CD14-positive monocyte (primary cell): ENCODE measurements around the gene ME3. TPM values are rescaled to one million over a fixed set of nuclear protein-coding genes. Genes with fewer than 3 reads are reported as not detected.

ENCODE experiments used
- DNase-seq, 3 donors: peaks; one replicate each; pipeline ENCODE4 v3.0.0-alpha.2; 2011 to 2022
- H2AFZ ChIP-seq: 2 replicates; pipeline ENCODE4 v1.6.0; 2012; ENCODE audit warnings: mild to moderate bottlenecking, low read depth, low read length, inconsistent platforms; ENCODE audit not compliant: insufficient read depth, poor library complexity, severe bottlenecking
- H3K27ac ChIP-seq, 2 donors: 1 replicate in 1 of 2; 2 replicates in 1 of 2; pipeline ENCODE4 v1.5.1; 2012 to 2013; ENCODE audit warnings: low read length in 2 of 2, control low read depth in 1 of 2, inconsistent platforms in 1 of 2, low read depth in 1 of 2, mild to moderate bottlenecking in 1 of 2
- H3K27me3 ChIP-seq, 2 donors: one replicate each; pipeline versions ENCODE4 v1.6.0 to v1.6.1; 2011 to 2013; ENCODE audit warnings: low read length in 2 of 2; ENCODE audit not compliant: control insufficient read depth in 2 of 2, insufficient read depth in 2 of 2
- H3K36me3 ChIP-seq, 2 donors: replicated peaks in 1 of 2; 1 replicate in 1 of 2; 2 replicates in 1 of 2; pipeline versions ENCODE4 v1.5.1 to v1.6.1; 2012 to 2013; ENCODE audit warnings: low read length in 2 of 2, control low read depth in 1 of 2, inconsistent platforms in 1 of 2, mild to moderate bottlenecking in 1 of 2; ENCODE audit not compliant: insufficient read depth in 2 of 2, control insufficient read depth in 1 of 2
- H3K4me1 ChIP-seq, 2 donors: 1 replicate in 1 of 2; 2 replicates in 1 of 2; pipeline versions ENCODE4 v1.5.1 to v1.6.1; 2012 to 2013; ENCODE audit warnings: low read length in 2 of 2, control low read depth in 1 of 2, inconsistent platforms in 1 of 2, mild to moderate bottlenecking in 1 of 2, moderate library complexity in 1 of 2; ENCODE audit not compliant: insufficient read depth in 2 of 2, control insufficient read depth in 1 of 2
- H3K4me2 ChIP-seq: replicated peaks from 2 replicates; pipeline ENCODE3; 2012; ENCODE audit warnings: low read length, moderate library complexity, mild to moderate bottlenecking; ENCODE audit not compliant: poor library complexity, severe bottlenecking; ENCODE audit errors: extremely low read depth
- H3K4me3 ChIP-seq, 3 experiments: fragments of 200-600 bp in 1 of 3; sonication (generic) in 1 of 3; replicated peaks in 1 of 3; 1 replicate in 2 of 3; 2 replicates in 1 of 3; pipeline ENCODE4 v1.5.1; 2011 to 2013; ENCODE audit warnings: low read length in 3 of 3, mild to moderate bottlenecking in 3 of 3, control low read depth in 2 of 3, low read depth in 2 of 3, inconsistent platforms in 1 of 3, moderate library complexity in 1 of 3
- H3K79me2 ChIP-seq: 2 replicates; pipeline ENCODE4 v1.6.0; 2012; ENCODE audit warnings: mild to moderate bottlenecking, control low read depth, inconsistent platforms, low read length, moderate library complexity; ENCODE audit not compliant: insufficient read depth
- H3K9ac ChIP-seq: 2 replicates; pipeline ENCODE4 v1.6.0; 2017; ENCODE audit warnings: low read length, mild to moderate bottlenecking; ENCODE audit not compliant: insufficient read depth, poor library complexity, severe bottlenecking
- H3K9me3 ChIP-seq, 2 donors: replicated peaks in 1 of 2; 1 replicate in 1 of 2; 2 replicates in 1 of 2; pipeline versions ENCODE4 v1.5.1 to v1.6.1; 2012 to 2013; ENCODE audit warnings: low read length in 2 of 2, control low read depth in 1 of 2; ENCODE audit not compliant: control insufficient read depth in 1 of 2, insufficient read depth in 1 of 2
- H4K20me1 ChIP-seq: 2 replicates; pipeline ENCODE4 v1.6.0; 2012; ENCODE audit warnings: mild to moderate bottlenecking, low read length, control low read depth, moderate library complexity; ENCODE audit not compliant: insufficient read depth
- H3K27ac Mint-ChIP-seq, 7 donors: one replicate each; pipeline ENCODE4 v1.8.0; 2020; ENCODE audit warnings: mild to moderate bottlenecking in 7 of 7, mixed read lengths in 7 of 7, moderate library complexity in 6 of 7, inconsistent platforms in 2 of 7
- H3K27me3 Mint-ChIP-seq, 3 donors: one replicate each; pipeline ENCODE4 v1.8.0; 2021 to 2022; ENCODE audit warnings: low read depth in 3 of 3, mild to moderate bottlenecking in 3 of 3, mixed read lengths in 3 of 3, moderate library complexity in 3 of 3, inconsistent platforms in 1 of 3
- H3K36me3 Mint-ChIP-seq, 2 donors: one replicate each; pipeline ENCODE4 v1.8.0; 2020; ENCODE audit warnings: mixed read lengths in 2 of 2, inconsistent platforms in 1 of 2, mild to moderate bottlenecking in 1 of 2
- H3K4me1 Mint-ChIP-seq: one replicate; pipeline ENCODE4 v1.8.0; 2020; ENCODE audit warnings: mild to moderate bottlenecking, mixed read lengths
- H3K4me3 Mint-ChIP-seq, 2 donors: one replicate each; pipeline ENCODE4 v1.8.0; 2020; ENCODE audit warnings: mild to moderate bottlenecking in 2 of 2, mixed read lengths in 2 of 2, moderate library complexity in 1 of 2
- H3K9me3 Mint-ChIP-seq, 7 donors: one replicate each; pipeline ENCODE4 v1.8.0; 2020 to 2022; ENCODE audit warnings: mixed read lengths in 7 of 7, mild to moderate bottlenecking in 6 of 7, moderate library complexity in 6 of 7, inconsistent platforms in 2 of 7
- WGBS: methylation state at CpG from one replicate; pipeline ENCODE4 v1.1.5; 2013; ENCODE audit warnings: missing lambda C conversion rate; ENCODE audit not compliant: insufficient coverage; 5-methylcytosine and 5-hydroxymethylcytosine counted together
- intact Hi-C, 2 donors: fragments of 100-400 bp; cut with micrococcal nuclease; formaldehyde crosslinking; loops; one replicate each; pipeline versions ENCODE4 v1.15.0 to v1.15.1; 2023
- polyA plus RNA-seq, 3 donors: library from polyadenylated mRNA; depleted of rRNA in 1 of 3; unstranded in 2 of 3; stranded (reverse) in 1 of 3; fragments of 300-500 nt in 2 of 3; fragments of >200 nt in 1 of 3; fragmentation: Illumina TruSeq in 2 of 3; gene quantifications; 1 replicate in 2 of 3; 2 replicates in 1 of 3; pipeline ENCODE4 v1.2.3, GENCODE V29; 2012 to 2021
- TF ChIP-seq, protein P1 (sequence below): fragments of 200-600 bp; IDR thresholded peaks from one replicate; pipeline ENCODE4 v1.8.0; 2022; ENCODE audit warnings: antibody characterized with exemption, mild to moderate bottlenecking

Gene ME3
- polyA plus RNA-seq, 3 donors, result 0.31 to 3.0 (median 0.42) TPM

DNA sequence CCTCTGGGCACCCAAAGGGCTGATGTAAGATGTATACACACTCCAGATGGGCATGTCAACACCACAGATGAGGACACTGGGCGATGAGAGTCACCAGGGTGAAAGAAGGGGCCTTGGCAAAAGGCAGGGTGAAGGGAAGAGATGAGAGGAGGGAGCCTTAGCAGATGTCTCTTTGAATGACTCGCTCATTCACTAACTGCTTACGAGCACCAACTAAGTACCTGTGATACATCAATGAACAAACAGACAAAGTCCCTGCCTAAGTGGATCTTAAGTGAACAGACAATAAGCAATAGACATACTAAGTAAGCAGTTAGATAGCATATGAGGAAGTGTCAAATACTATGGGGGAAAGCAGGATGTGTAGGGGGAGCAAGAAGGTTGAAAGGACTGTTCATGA lies 7.5 kb downstream of the ME3 start:
- H3K9me3 ChIP-seq, result no peaks in the 10 kb centered on the region
- H4K20me1 ChIP-seq, result no peaks in the 10 kb centered on the region
- DNase-seq, result no peak
- no peak overlapping the region for H3K4me3 ChIP-seq
- intact Hi-C loops, result no loop called here
- H3K9me3 Mint-ChIP-seq, result no peaks in the 10 kb centered on the region
- no peak overlapping the region for H2AFZ ChIP-seq
- WGBS, result no CpG with 5 or more reads among the region's 3 CpGs
- no peaks in the 10 kb centered on the region for H3K36me3 Mint-ChIP-seq
- peak overlapping the region in 1 of 7 donors; percentile 53 for H3K27ac Mint-ChIP-seq
- TF ChIP-seq, protein P1, sequence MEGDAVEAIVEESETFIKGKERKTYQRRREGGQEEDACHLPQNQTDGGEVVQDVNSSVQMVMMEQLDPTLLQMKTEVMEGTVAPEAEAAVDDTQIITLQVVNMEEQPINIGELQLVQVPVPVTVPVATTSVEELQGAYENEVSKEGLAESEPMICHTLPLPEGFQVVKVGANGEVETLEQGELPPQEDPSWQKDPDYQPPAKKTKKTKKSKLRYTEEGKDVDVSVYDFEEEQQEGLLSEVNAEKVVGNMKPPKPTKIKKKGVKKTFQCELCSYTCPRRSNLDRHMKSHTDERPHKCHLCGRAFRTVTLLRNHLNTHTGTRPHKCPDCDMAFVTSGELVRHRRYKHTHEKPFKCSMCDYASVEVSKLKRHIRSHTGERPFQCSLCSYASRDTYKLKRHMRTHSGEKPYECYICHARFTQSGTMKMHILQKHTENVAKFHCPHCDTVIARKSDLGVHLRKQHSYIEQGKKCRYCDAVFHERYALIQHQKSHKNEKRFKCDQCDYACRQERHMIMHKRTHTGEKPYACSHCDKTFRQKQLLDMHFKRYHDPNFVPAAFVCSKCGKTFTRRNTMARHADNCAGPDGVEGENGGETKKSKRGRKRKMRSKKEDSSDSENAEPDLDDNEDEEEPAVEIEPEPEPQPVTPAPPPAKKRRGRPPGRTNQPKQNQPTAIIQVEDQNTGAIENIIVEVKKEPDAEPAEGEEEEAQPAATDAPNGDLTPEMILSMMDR, result no peak
- no peak overlapping the region for H3K4me2 ChIP-seq
- no peak overlapping the region for H3K27ac ChIP-seq
- H3K9ac ChIP-seq, result no peak overlapping the region
- no peak overlapping the region for H3K4me3 Mint-ChIP-seq
- no peaks in the 10 kb centered on the region for H3K36me3 ChIP-seq
- H3K4me1 ChIP-seq, result no peaks in the 10 kb centered on the region
- H3K27me3 ChIP-seq, result no peaks in the 10 kb centered on the region
- peaks cover 0 to 4% (median 1%) of the 10 kb centered on the region in 3 donors for H3K27me3 Mint-ChIP-seq
- no peaks in the 10 kb centered on the region for H3K79me2 ChIP-seq
- peaks cover under 1% of the 10 kb centered on the region for H3K4me1 Mint-ChIP-seq

DNA sequence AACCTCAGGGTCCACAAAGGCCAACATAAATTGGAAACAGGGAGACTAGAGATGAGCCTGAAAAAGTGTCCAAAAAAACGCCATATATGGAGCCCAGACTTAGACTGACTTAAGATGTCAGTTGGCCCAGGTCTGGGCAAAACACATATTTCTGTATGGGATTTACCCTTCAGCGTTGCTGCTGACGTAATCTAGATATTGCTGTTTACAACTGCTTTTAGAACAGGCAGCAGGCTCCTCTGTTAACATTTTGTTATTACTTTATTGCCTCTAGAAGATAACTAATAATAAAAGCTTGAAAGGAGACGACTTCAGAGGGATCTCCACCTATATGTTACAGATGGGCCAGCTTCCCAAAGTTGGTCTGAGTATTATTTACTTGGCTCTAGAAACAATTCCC lies 8.7 kb downstream of the ME3 start:
- intact Hi-C loops, result no loop called here
- Histone ChIP-seq H3K27ac (no peak overlapping the region), H3K4me1 (no peaks in the 10 kb centered on the region), H3K4me2 (no peak overlapping the region), H4K20me1 (no peaks in the 10 kb centered on the region), H3K36me3 (no peaks in the 10 kb centered on the region), H2AFZ (no peak overlapping the region), H3K79me2 (no peaks in the 10 kb centered on the region), H3K9me3 (no peaks in the 10 kb centered on the region), H3K4me3 (no peak overlapping the region), H3K27me3 (no peaks in the 10 kb centered on the region), H3K9ac (no peak overlapping the region)
- DNase-seq, result no peak
- no peaks in the 10 kb centered on the region for H3K4me1 Mint-ChIP-seq
- no peaks in the 10 kb centered on the region for H3K9me3 Mint-ChIP-seq
- no peaks in the 10 kb centered on the region for H3K36me3 Mint-ChIP-seq
- WGBS, result 100% methylated on average over 1 of the region's 4 CpGs
- H3K27ac Mint-ChIP-seq, result no peak overlapping the region
- peaks cover 0 to 1% (median 0%) of the 10 kb centered on the region in 3 donors for H3K27me3 Mint-ChIP-seq
- H3K4me3 Mint-ChIP-seq, result no peak overlapping the region
- TF ChIP-seq, protein P1, result no peak
